Progenitor cell of endocrine pancreas (in vitro differentiated cells): ENCODE data around the gene SLC16A8. TPM values are rescaled to one million over a fixed set of nuclear protein-coding genes. Genes with fewer than 3 reads are reported as not detected.

ENCODE experiments used
- DNase-seq: peaks from one replicate; pipeline ENCODE4 v3.0.0; 2021; ENCODE audit warnings: low spot score; ENCODE audit not compliant: unreplicated experiment
- H3K27ac Mint-ChIP-seq: 2 replicates; pipeline ENCODE4 v1.8.0; 2021; ENCODE audit warnings: mild to moderate bottlenecking, moderate library complexity, mixed read lengths
- H3K27me3 Mint-ChIP-seq: 2 replicates; pipeline ENCODE4 v1.8.0; 2021; ENCODE audit warnings: mixed read lengths
- H3K36me3 Mint-ChIP-seq: 2 replicates; pipeline ENCODE4 v1.8.0; 2022; ENCODE audit warnings: mixed read lengths; ENCODE audit not compliant: insufficient read depth
- H3K4me1 Mint-ChIP-seq: 2 replicates; pipeline ENCODE4 v1.8.0; 2021; ENCODE audit warnings: low read depth, mixed read lengths
- H3K4me3 Mint-ChIP-seq: 2 replicates; pipeline ENCODE4 v1.8.0; 2021; ENCODE audit warnings: low read depth, mild to moderate bottlenecking, moderate library complexity, mixed read lengths
- H3K9me3 Mint-ChIP-seq: 2 replicates; pipeline ENCODE4 v1.8.0; 2021; ENCODE audit warnings: low read depth, mixed read lengths
- CTCF ChIP-seq: fragments of 200-600 bp; sonication (generic); IDR thresholded peaks from one replicate; pipeline ENCODE4 v1.5.0; 2021; ENCODE audit warnings: antibody characterized with exemption, mild to moderate bottlenecking; ENCODE audit not compliant: unreplicated experiment
- total RNA-seq: library from RNA; stranded (reverse); gene quantifications from 2 replicates; pipeline ENCODE4 v1.2.1, GENCODE V29; 2021

The SLC16A8 gene
- total RNA-seq, 1 donor from 2014 or later, result 2.6 TPM

DNA sequence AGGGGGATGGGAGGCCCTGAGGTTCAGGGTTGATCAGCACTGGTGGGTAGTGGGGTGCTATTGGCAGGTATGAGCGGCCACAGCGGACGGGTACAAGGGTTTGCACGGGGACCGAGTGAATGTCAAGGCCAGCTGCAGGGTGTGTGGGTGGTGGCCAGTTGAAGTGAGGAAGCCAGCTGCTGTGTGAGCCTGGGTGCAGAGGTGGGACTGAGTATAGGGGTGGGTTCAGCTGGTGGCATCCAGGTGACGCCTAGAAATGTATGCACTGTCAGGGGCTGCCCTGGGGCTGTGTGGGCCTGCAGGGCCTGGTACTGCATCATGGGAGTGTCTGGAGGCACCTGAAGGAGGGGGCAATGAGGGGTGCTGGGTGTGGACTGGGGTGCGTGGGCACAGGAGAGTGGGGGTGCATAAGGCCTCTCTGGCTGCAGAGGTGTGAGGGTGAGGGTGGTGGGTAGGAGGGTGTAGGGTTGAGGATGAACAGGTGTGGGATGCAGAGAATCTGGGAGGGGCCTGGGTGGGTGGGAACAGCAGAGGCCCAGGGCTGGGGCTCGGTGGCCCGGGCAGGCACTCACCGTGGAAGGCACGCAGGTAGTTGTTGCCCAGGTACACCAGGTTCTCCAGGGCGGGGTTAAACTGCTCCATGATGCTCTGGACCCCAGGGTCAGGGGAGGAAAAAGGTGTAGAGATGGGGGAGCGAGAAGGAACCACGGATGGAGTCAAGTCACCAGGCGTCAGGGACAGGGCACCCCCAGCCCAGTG, 24.8 kb upstream of the SLC16A8 start:
- Mint-ChIP-seq H3K9me3 (no peaks in the 10 kb centered on the region), H3K36me3 (peaks cover 2% of the 10 kb centered on the region), H3K4me1 (peaks cover 12% of the 10 kb centered on the region), H3K27ac (peak overlapping the region; percentile 90), H3K27me3 (no peaks in the 10 kb centered on the region), H3K4me3 (no peak overlapping the region)
- no peak for DNase-seq
- TF ChIP-seq CTCF, result no peak

DNA sequence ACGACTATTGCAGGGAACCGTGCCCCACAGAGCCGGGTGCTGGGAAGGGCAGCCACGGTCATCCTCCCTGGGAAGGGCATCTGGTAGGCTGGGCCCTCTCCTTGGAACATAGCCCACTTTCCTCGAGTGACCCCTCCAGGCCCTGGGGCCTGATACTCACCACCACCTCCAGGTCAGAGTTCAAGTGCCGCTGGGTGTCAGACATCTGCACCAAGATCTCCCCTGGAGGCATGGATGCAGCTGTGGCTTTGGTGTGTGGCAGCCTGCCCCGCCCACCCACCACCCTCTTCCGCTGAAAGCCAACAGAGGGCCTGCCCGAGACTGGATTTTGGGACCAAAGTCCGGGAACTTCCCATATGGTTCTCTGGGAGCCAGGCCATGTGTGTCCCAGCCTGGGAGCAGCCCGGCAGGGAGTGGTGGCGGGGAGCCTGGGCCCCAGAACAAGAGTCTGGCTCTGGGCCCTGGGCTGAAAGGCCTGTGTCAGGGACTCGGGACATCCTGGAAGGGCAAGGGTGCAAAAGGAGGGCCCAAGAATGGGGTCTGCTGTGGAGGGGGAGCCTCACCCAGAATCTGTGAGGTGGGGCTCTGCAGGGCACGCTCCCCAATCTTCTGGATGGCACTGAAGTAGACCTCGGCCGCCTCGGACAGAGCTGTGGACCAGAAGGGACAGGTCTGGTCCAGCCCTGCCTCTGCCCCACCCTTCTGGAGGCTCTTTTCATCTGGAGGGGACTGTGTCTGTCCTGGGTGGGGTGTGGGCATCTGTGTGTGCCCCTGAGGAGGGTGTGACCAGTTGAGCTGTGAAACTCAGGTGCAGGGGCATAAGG, 23.9 kb upstream of the SLC16A8 start:
- Mint-ChIP-seq H3K27me3 (no peaks in the 10 kb centered on the region), H3K4me1 (peaks cover 12% of the 10 kb centered on the region), H3K36me3 (peaks cover 2% of the 10 kb centered on the region), H3K4me3 (no peak overlapping the region), H3K9me3 (no peaks in the 10 kb centered on the region), H3K27ac (no peak overlapping the region)
- TF ChIP-seq CTCF, result no peak
- DNase-seq, result no peak

DNA sequence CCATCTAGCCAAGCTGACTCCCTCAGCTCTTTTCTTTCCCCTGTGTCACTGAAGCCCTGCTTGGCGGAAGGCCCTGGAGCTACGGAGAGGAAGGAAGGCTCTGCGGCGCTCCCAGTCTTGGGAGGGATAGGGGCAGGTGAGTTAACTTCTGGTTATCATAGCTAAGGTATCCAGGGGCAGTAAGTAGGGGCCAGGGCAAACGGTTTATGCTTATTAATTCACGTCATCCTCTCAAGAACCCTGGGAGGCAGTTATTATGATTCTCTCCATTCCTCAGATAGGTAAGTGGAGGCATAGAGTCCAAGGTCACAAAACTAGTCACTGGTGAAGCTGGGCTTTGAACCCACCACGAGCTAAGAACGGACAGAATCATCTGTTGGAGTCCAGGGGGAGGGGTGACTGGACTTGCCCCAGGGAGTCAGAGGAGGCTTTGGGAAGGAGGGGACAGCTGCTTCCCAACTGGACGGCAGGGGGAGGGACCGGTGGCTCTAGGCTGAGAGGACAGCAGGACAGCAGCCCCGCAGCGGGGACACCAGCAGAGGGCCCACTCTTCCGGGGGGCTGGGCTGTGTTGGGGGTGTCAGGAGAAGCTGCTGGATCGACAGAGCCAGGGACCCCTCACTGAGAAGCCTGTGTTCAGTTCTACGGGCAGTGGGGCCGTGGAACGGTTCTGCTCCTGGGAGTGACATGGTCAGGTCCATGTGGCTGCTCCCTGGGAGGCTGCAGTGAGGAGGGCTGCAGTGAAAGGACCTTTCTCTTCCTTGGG, 23.0 kb upstream of the SLC16A8 start:
- Mint-ChIP-seq H3K4me1 (peaks cover 10% of the 10 kb centered on the region), H3K27me3 (no peaks in the 10 kb centered on the region), H3K36me3 (no peaks in the 10 kb centered on the region)

GRCh38 chr22:38104084-38104483, 20.1 kb upstream of the SLC16A8 start:
- Mint-ChIP-seq H3K27ac (no peak overlapping the region), H3K4me3 (no peak overlapping the region), H3K36me3 (no peaks in the 10 kb centered on the region), H3K4me1 (no peaks in the 10 kb centered on the region), H3K9me3 (no peaks in the 10 kb centered on the region), H3K27me3 (no peaks in the 10 kb centered on the region)
- peak; percentile 37 for TF ChIP-seq CTCF
- DNase-seq, result no peak

More for the DNA sequence above, 23.0 kb upstream of the SLC16A8 start:
- Mint-ChIP-seq H3K9me3 (no peaks in the 10 kb centered on the region), H3K4me3 (no peak overlapping the region), H3K27ac (no peak overlapping the region)
- no peak for TF ChIP-seq CTCF
- DNase-seq, result no peak

DNA sequence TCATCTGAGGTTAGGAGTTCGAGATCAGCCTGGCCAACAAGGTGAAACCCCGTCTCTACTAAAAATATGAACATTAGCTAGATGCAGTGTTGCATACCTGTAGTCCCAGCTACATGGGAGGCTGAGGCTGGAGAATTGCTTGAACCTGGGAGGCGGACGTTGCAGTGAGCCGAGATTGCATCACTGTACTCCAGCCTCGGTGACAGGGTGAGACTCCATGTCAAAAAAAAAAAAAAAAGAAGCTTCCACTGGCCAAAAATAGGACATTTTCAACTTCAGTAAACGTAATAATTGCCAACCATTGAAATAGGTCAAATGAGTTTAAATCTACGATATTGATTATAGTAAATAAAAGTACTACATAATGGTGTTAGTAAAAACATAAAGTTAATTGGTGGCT, 19.7 kb upstream of the SLC16A8 start:
- peaks cover 2% of the 10 kb centered on the region for H3K27me3 Mint-ChIP-seq
- no peak for TF ChIP-seq CTCF
- H3K9me3 Mint-ChIP-seq, result no peaks in the 10 kb centered on the region
- no peaks in the 10 kb centered on the region for H3K36me3 Mint-ChIP-seq
- peaks cover 2% of the 10 kb centered on the region for H3K4me1 Mint-ChIP-seq
- H3K4me3 Mint-ChIP-seq, result no peak overlapping the region
- no peak overlapping the region for H3K27ac Mint-ChIP-seq
- DNase-seq, result no peak
